ENCODE measurements around the gene FGD3.

DNA sequence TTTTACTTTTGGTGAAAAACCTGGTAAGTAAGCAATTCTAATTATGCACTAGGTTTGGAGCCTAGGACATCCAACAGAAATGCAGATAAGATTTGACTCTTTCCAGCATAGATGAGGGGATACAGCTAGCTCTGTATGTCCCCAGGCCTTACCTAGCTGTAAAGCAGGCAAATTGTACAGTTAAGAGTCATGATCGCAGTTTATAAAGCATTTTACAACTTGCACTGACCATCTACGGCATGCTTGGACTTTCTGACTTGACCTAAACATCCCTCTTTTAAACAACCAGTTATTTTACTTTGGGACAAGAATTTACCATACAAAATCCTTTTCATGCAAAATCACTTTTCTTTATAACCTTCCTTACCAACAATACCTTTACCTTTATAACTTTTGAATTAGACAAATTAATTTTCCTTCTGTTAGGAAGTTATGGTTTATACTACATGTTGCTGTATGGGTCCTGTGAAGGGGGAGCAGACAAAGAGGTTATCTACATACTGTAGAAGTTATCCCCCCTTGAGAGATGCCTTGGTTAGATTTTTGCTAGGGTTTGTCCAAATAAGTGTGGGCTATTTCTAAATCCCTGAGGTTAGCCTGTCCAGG, 36.8 kb downstream of the FGD3 start:
- TF ChIP-seq, protein P1, sequence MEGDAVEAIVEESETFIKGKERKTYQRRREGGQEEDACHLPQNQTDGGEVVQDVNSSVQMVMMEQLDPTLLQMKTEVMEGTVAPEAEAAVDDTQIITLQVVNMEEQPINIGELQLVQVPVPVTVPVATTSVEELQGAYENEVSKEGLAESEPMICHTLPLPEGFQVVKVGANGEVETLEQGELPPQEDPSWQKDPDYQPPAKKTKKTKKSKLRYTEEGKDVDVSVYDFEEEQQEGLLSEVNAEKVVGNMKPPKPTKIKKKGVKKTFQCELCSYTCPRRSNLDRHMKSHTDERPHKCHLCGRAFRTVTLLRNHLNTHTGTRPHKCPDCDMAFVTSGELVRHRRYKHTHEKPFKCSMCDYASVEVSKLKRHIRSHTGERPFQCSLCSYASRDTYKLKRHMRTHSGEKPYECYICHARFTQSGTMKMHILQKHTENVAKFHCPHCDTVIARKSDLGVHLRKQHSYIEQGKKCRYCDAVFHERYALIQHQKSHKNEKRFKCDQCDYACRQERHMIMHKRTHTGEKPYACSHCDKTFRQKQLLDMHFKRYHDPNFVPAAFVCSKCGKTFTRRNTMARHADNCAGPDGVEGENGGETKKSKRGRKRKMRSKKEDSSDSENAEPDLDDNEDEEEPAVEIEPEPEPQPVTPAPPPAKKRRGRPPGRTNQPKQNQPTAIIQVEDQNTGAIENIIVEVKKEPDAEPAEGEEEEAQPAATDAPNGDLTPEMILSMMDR (conservative IDR thresholded peaks at IDR 0.05), result no peak
- no peak for TF ChIP-seq EZH2 (IDR thresholded peaks at IDR 0.05; ENCODE audit: low read depth)
